ENCODE results near the gene SIAH2. TPM values are rescaled to one million over a fixed set of nuclear protein-coding genes. Genes with fewer than 3 reads are reported as not detected.

SIAH2 gene
- total RNA-seq, 1 donor from 2014 or later = 18.2 TPM

DNA sequence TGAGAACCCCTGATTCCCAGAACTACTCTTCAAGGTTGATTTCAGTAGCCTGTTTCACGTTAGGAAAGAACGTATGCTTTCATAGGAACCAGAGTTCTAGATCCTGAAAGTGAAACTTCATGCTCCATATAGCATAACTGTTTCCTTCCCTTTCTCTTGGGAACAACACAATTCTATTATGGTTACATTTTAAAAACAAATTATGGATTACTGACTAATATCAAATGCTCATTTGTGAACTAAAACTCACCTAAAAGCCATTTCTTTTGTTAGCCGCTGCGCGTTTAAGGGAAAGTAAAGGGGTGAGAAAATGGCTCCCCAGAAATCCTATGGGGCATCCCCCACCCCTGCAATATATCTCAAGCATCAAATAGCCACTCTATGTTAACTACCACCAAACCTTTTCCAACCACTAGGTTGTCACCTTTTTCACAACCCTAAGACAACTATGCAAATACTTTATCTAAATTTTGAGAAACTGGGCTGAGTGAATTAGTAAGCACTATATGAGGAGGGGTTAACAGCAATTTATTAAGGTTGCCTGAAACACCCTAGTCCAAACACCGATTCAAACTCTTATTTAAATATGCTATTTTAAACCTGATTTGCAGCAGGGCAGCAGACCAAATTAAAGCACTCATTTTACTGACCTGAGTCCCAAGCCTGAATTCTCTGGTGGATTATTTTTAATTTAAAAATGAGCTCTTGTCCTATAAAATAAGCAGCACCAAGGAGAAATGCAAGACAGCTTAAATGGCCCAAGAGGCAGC lies 2.4 kb downstream of the SIAH2 start:
- Mint-ChIP-seq H3K4me1 (ENCODE audit: unreplicated experiment) (peaks cover 42% of the 10 kb centered on the region), H3K4me3 (peak overlapping the region; percentile 95), H3K27ac (peak overlapping the region; percentile 90), H3K36me3 (peaks cover 15% of the 10 kb centered on the region), H3K9me3 (peaks cover 3% of the 10 kb centered on the region), H3K27me3 (peaks cover 8% of the 10 kb centered on the region)
- no peak for DNase-seq (ENCODE audit: extremely low spot score, unreplicated experiment)
- TF ChIP-seq, protein P1, sequence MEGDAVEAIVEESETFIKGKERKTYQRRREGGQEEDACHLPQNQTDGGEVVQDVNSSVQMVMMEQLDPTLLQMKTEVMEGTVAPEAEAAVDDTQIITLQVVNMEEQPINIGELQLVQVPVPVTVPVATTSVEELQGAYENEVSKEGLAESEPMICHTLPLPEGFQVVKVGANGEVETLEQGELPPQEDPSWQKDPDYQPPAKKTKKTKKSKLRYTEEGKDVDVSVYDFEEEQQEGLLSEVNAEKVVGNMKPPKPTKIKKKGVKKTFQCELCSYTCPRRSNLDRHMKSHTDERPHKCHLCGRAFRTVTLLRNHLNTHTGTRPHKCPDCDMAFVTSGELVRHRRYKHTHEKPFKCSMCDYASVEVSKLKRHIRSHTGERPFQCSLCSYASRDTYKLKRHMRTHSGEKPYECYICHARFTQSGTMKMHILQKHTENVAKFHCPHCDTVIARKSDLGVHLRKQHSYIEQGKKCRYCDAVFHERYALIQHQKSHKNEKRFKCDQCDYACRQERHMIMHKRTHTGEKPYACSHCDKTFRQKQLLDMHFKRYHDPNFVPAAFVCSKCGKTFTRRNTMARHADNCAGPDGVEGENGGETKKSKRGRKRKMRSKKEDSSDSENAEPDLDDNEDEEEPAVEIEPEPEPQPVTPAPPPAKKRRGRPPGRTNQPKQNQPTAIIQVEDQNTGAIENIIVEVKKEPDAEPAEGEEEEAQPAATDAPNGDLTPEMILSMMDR (conservative IDR thresholded peaks at IDR 0.05) = no peak

DNA sequence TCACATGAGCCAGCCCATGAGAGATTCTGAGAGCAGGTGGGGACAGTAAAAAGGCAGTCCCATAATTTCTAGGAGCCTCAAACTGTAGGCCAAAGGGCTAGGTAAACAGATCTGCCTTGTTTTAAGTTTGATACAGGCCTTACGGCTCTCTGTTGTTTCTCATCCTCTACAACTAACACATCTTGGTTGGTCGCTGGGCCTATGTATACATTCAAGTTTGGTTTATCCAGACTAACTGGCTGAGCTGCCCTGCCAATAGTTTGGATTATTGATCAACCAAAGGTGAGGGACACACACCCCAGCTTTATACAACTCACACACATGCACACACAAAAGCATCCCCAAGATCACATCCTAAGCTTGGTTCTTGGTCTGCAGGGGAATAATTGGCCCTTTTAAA lies 3.0 kb downstream of the SIAH2 start:
- peaks cover 3% of the 10 kb centered on the region for H3K9me3 Mint-ChIP-seq
- TF ChIP-seq, protein P1 (conservative IDR thresholded peaks at IDR 0.05) = no peak
- H3K4me1 Mint-ChIP-seq (ENCODE audit: unreplicated experiment) = peaks cover 42% of the 10 kb centered on the region
- DNase-seq (ENCODE audit: extremely low spot score, unreplicated experiment) = no peak
- peaks cover 8% of the 10 kb centered on the region for H3K27me3 Mint-ChIP-seq
- peak overlapping the region; percentile 90 for H3K27ac Mint-ChIP-seq
- H3K36me3 Mint-ChIP-seq = peaks cover 15% of the 10 kb centered on the region
- peak overlapping the region; percentile 95 for H3K4me3 Mint-ChIP-seq

DNA sequence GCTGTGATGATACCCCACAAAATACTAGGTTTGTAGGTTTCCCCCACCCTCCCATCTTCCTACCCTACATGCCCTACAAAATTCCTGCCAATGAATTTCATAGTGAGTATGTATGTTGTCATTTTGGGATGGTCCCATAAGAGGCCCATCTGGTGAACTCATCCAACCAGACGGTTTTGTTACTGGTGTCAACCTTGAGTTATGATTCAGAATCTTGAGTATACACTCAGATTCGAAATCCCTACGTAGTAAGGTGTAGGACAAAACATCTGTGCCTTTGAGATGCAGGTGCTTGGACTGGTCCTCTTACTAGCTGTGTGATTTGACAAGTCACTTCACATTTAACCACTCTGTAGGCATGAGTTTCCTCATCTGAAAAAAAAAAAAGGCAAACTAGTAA lies 3.6 kb downstream of the SIAH2 start:
- DNase-seq (ENCODE audit: extremely low spot score, unreplicated experiment) = no peak
- TF ChIP-seq, protein P1 (conservative IDR thresholded peaks at IDR 0.05) = no peak
- peaks cover 3% of the 10 kb centered on the region for H3K9me3 Mint-ChIP-seq
- H3K4me1 Mint-ChIP-seq (ENCODE audit: unreplicated experiment) = peaks cover 37% of the 10 kb centered on the region
- peak overlapping the region; percentile 95 for H3K4me3 Mint-ChIP-seq
- H3K27me3 Mint-ChIP-seq = peaks cover 4% of the 10 kb centered on the region
- peaks cover 16% of the 10 kb centered on the region for H3K36me3 Mint-ChIP-seq
- H3K27ac Mint-ChIP-seq = peak overlapping the region; percentile 90

DNA sequence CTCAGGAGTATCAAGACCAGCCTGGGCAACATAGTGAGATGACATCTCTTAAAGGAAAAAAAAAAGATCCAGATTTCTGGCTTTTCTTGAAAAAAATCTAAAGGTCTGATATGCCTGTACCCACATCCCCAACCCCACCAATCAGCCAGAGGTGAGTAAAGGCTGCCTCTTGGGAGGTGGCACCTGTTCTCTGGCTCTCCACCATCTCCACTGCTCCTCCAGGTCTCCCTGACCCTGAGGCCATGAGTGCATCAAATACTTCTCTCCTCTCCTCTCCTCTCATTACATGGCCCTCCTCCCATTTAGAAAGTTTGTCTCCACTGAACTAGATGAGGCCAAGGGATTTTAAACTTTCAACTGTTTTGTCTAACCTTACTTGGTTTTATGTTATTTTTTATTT lies 5.2 kb downstream of the SIAH2 start:
- Mint-ChIP-seq H3K4me1 (ENCODE audit: unreplicated experiment) (peaks cover 33% of the 10 kb centered on the region), H3K36me3 (peaks cover 21% of the 10 kb centered on the region), H3K4me3 (no peak overlapping the region), H3K27me3 (no peaks in the 10 kb centered on the region), H3K9me3 (peaks cover 3% of the 10 kb centered on the region), H3K27ac (peak overlapping the region; percentile 76)
- no peak for DNase-seq (ENCODE audit: extremely low spot score, unreplicated experiment)
- TF ChIP-seq, protein P1 (conservative IDR thresholded peaks at IDR 0.05) = no peak

DNA sequence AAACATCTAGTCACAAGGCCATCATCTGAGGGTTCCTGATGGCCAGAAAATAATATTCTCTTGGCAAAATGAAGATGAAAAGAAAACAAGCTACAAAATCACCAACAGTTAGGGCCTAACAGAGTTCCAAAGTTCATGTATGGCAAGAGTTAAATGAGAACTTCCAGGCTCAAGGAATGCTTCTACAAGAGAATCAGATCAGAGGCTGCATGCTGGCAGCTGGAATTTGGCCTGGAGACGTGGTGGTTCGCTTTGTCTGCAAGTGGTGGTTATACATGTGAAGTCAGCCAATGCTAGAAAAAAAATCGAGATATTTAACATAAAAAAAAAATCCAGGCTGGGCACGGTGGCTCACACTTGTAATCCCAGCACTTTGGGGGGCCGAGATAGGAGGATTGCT lies 5.6 kb downstream of the SIAH2 start:
- Mint-ChIP-seq H3K27ac (no peak overlapping the region), H3K4me3 (no peak overlapping the region), H3K4me1 (ENCODE audit: unreplicated experiment) (peaks cover 36% of the 10 kb centered on the region)

More for the DNA sequence above, 5.6 kb downstream of the SIAH2 start:
- Mint-ChIP-seq H3K9me3 (peaks cover 3% of the 10 kb centered on the region), H3K27me3 (no peaks in the 10 kb centered on the region), H3K36me3 (peaks cover 21% of the 10 kb centered on the region)
- no peak for DNase-seq (ENCODE audit: extremely low spot score, unreplicated experiment)
- TF ChIP-seq, protein P1 (conservative IDR thresholded peaks at IDR 0.05) = no peak
